ENCODE measurements around the gene IGFN1.

IGFN1 gene

DNA sequence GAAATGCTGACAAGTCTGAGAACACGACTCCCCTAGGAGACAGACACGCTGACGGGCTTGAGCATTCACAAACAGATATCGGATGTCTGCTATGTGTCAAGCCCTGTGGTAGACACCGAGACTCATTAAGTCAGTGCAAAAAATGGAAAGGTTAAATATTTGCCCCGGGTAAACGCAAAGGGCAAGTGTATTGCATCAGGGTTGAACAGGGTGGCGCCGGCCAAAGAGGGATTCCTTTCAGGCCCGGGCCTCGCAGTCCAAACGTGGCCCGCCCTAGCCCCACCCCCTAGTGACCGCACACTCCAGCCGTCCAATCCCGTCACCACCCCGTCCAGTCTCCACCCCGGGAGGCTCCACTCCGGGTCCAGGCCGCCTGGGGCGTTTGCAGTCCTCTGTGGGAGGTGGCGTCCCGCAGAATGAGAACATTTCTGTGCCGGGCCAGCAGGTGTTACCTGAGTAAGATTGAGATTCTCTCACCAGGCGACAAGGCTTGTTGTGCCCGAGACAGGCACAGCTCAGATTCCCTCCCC lies 20.0 kb upstream of the IGFN1 start:
- Histone ChIP-seq H3K27me3 (ENCODE audit: insufficient read depth, low read length) (peaks cover 7% of the 10 kb centered on the region), H2AFZ (ENCODE audit: low read depth, low read length) (peak overlapping the region; percentile 85), H3K36me3 (ENCODE audit: insufficient read depth, low read length) (no peaks in the 10 kb centered on the region), H3K9me3 (ENCODE audit: low read length) (no peaks in the 10 kb centered on the region), H3K4me1 (ENCODE audit: insufficient read depth, low read length) (peaks cover 17% of the 10 kb centered on the region), H3K4me3 (ENCODE audit: low read length) (peak overlapping the region; percentile 57)

DNA sequence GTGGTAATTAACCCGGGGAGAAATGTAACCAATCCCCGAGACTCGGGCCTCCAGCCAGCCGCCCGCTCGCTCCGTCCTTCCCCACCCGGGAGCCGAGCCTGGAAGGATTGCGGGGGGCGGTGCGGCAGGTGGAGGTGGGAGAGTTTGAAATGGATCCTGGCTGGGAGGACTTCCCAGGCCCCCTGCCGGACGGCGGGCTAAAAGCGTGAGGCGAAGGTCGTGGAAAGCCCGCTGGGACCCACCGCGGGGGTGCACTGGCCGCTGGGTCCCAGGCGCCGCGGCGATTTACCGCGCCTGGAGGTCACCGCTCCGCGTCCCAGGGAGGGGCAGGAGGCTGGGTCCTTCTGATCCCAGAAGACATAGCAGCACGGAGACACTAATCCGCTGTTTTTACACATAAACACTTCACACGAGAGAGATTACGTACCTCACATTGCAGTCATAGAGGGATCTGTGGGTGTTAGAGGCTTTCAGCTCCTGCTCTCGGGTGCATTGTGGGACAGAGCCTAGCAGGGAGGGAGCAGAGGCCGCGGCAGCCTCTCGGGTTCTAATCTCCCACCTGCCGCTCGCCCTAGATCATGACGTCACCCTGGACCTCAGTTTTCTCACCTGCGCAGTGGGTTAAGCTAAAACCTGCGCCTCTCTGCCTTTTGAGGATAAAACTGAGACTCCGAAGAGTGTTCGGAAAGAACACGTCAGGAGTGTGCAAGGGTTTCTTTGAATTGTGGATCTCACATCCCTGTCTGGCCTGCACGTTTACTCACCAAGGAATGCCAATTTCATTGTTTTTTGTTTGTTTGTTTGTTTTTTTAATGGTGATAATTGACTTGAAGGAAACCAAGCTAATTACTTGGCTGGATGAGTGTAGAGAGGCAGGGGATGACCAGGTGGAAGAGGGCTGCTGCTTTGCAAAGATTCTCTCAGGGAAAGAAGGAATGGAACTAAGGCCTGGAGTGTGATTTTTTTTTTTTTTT lies 19.3 kb upstream of the IGFN1 start:
- Histone ChIP-seq H3K27me3 (ENCODE audit: insufficient read depth, low read length) (peaks cover 12% of the 10 kb centered on the region), H3K4me1 (ENCODE audit: insufficient read depth, low read length) (peaks cover 17% of the 10 kb centered on the region), H3K9me3 (ENCODE audit: low read length) (no peaks in the 10 kb centered on the region), H3K4me3 (ENCODE audit: low read length) (peak overlapping the region; percentile 57), H2AFZ (ENCODE audit: low read depth, low read length) (peak overlapping the region; percentile 85), H3K36me3 (ENCODE audit: insufficient read depth, low read length) (no peaks in the 10 kb centered on the region)

DNA sequence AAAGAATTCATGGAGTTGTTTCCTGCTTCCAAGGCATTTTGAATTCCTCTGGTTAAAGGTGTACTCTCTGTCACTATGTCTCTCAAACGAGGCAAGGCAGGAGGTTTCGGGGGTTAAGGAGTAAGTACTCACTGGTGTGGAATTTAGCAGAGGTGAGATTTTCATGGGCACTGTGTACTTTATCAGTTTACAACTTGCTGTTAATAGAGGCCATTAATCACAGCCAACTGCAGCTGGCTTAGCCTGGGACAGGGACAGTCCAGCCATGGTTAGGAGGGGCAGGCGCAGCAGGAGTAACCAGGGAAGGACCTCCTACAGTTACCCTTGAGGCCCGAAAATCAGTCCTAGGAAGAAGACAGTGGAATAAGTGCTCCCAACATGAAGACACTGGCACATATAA lies 18.3 kb upstream of the IGFN1 start:
- no peaks in the 10 kb centered on the region for H3K36me3 ChIP-seq (ENCODE audit: insufficient read depth, low read length)
- H3K9me3 ChIP-seq (ENCODE audit: low read length) = no peaks in the 10 kb centered on the region
- peaks cover 12% of the 10 kb centered on the region for H3K27me3 ChIP-seq (ENCODE audit: insufficient read depth, low read length)
- H3K4me3 ChIP-seq (ENCODE audit: low read length) = no peak overlapping the region
- no peak overlapping the region for H2AFZ ChIP-seq (ENCODE audit: low read depth, low read length)
- H3K4me1 ChIP-seq (ENCODE audit: insufficient read depth, low read length) = peaks cover 13% of the 10 kb centered on the region

DNA sequence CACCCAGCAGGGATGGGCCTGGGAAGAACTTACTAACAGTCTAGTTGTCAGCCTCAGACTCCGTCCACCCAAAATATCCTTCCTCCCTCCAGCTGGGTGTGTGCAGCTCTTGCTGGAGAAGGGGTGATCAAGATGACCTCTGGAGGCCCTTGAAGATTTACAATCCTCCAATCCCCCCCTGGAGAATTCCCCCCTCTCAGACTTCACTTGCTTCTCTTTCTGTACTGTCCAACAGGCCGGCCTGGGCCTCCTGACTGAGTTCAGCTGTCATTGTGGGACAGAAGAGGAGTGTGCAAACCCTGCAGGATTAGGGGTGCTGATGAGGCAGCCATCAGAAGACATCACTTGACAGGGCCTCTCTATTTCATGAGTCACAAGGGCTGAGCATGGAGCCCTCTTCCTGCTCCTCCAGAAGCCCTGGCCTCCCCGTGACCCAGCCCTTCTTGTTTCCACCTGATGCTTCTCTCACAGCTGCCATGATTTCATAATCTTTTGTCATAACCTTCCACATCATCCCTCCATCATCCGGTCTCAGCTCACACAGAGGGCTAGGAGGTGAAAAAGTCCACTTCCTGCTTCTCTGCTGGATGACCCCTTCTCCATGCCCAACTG lies 17.5 kb upstream of the IGFN1 start:
- no peak overlapping the region for H3K4me3 ChIP-seq (ENCODE audit: low read length)
- peaks cover 12% of the 10 kb centered on the region for H3K27me3 ChIP-seq (ENCODE audit: insufficient read depth, low read length)
- peaks cover 13% of the 10 kb centered on the region for H3K4me1 ChIP-seq (ENCODE audit: insufficient read depth, low read length)
- no peaks in the 10 kb centered on the region for H3K9me3 ChIP-seq (ENCODE audit: low read length)
- no peaks in the 10 kb centered on the region for H3K36me3 ChIP-seq (ENCODE audit: insufficient read depth, low read length)
- H2AFZ ChIP-seq (ENCODE audit: low read depth, low read length) = no peak overlapping the region

DNA sequence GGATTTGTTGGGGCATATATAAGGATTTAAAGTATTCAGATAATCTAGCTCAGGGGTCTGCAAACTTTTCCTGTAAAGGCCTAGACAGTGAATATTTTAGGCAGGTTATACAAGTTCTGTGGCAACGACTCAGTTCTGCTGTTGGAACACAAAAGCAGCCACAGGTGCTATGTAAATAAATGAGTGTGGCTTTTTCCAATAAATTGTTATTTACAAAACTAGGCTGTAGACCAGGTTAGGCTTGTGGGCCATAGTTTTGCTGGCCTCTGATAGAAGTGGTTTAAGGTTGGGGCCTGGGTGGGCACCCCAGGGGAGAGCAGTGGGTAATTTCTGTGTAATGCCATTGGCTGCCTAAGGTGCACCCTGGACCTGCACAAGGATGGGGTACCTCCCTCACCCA lies 16.9 kb upstream of the IGFN1 start:
- no peak overlapping the region for H3K4me3 ChIP-seq (ENCODE audit: low read length)
- no peaks in the 10 kb centered on the region for H3K36me3 ChIP-seq (ENCODE audit: insufficient read depth, low read length)
- no peak overlapping the region for H2AFZ ChIP-seq (ENCODE audit: low read depth, low read length)
- H3K9me3 ChIP-seq (ENCODE audit: low read length) = no peaks in the 10 kb centered on the region
- H3K4me1 ChIP-seq (ENCODE audit: insufficient read depth, low read length) = peaks cover 13% of the 10 kb centered on the region
- H3K27me3 ChIP-seq (ENCODE audit: insufficient read depth, low read length) = peaks cover 12% of the 10 kb centered on the region

DNA sequence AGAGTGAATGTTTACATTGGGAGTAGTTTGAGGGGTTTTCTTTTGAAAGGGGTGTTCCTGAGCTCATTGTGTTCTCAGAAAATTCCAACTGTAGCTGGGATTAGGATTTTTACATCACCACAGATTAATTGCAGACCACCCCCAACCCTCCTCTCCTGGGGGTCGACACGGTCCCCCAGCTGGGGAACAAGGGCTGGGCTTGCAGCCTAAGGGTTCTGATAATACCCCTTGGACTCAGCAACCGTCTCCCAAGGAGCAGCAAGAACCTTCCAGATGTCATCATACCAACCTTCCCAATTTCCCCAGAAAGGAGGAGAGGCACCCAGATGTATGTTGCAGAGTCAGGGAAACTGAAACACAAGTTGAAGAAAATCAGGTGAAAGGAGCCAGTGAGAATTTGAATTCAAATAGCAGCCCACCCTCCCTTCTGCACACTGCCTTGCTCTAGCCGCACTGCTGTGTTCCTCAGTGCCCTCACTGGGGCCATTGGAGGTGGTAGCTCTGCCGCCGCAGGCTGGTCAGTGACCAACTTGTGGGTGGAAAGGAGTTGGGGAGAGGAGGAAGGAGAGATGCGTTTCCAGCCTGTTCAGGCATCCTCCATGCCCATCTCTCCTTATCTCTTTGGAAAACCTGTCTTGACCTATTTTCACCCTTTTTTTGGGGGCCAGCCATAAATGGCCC lies 14.7 kb upstream of the IGFN1 start:
- H3K36me3 ChIP-seq (ENCODE audit: insufficient read depth, low read length) = no peaks in the 10 kb centered on the region
- H3K9me3 ChIP-seq (ENCODE audit: low read length) = peaks cover 3% of the 10 kb centered on the region
- peaks cover 6% of the 10 kb centered on the region for H3K4me1 ChIP-seq (ENCODE audit: insufficient read depth, low read length)
- no peak overlapping the region for H2AFZ ChIP-seq (ENCODE audit: low read depth, low read length)
- no peak overlapping the region for H3K4me3 ChIP-seq (ENCODE audit: low read length)
- H3K27me3 ChIP-seq (ENCODE audit: insufficient read depth, low read length) = peaks cover 20% of the 10 kb centered on the region

DNA sequence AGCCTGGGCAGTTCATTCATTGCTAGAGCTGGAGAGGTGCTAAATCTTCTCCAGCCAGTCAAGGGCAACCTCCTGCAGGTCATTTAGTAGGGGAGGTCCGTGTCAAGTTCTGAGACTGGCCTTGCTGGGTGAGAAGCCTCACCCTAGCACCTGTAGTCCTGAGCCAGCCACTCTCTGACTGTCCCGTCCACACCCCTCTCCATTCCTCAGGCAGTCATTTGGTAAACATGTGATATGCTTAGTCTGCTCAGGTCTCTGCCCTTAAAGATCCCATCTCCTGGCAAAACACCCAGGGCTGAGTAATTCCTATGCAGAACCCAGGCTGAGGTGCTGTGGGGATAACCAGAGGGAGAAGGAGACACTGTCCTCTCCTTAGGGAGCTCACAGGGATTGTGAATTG lies 13.7 kb upstream of the IGFN1 start:
- Histone ChIP-seq H3K4me3 (ENCODE audit: low read length) (no peak overlapping the region), H3K36me3 (ENCODE audit: insufficient read depth, low read length) (no peaks in the 10 kb centered on the region), H2AFZ (ENCODE audit: low read depth, low read length) (no peak overlapping the region), H3K9me3 (ENCODE audit: low read length) (peaks cover 3% of the 10 kb centered on the region), H3K4me1 (ENCODE audit: insufficient read depth, low read length) (no peaks in the 10 kb centered on the region), H3K27me3 (ENCODE audit: insufficient read depth, low read length) (peaks cover 24% of the 10 kb centered on the region)

DNA sequence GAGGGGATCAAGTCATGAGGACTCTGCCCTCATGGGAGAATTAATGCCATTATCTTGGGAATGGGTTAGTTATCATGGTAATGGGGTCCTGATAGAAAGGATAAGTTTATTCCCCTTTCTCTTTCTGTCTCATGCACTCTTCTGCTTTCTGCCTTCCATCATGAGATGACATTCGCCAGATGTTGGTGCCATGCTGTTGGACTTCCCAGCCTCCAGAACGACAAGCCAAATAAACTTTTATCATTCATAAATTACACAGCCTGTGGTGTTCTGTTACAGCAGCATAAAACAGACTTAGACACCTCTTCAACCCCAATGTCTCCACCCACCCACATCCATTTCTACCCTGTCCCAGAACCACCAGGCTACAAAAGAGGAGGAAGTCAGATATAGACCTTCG lies 11.9 kb upstream of the IGFN1 start:
- no peak overlapping the region for H3K4me3 ChIP-seq (ENCODE audit: low read length)
- no peaks in the 10 kb centered on the region for H3K4me1 ChIP-seq (ENCODE audit: insufficient read depth, low read length)
- H3K36me3 ChIP-seq (ENCODE audit: insufficient read depth, low read length) = no peaks in the 10 kb centered on the region
- H3K27me3 ChIP-seq (ENCODE audit: insufficient read depth, low read length) = peaks cover 33% of the 10 kb centered on the region
- H3K9me3 ChIP-seq (ENCODE audit: low read length) = peaks cover 3% of the 10 kb centered on the region
- no peak overlapping the region for H2AFZ ChIP-seq (ENCODE audit: low read depth, low read length)

DNA sequence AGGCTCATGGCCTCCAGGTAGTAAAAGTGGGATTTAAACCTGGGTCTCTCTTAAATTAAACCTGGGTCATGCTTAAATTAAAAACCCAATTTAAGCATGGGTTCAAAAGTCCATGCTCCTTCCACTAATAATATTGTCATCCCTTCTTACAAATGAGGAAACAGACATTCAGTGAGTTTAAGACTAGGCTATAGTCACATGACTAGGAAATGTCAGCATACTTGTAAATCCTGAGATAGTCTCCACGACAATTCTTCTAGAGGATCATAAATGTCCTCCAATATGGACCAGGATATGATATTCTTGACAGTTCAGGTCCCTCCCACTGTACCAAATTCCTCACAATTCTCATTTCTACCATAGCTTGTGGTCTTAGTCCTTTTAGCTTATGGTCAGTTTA lies 10.5 kb upstream of the IGFN1 start:
- Histone ChIP-seq H3K36me3 (ENCODE audit: insufficient read depth, low read length) (no peaks in the 10 kb centered on the region), H3K4me3 (ENCODE audit: low read length) (no peak overlapping the region), H3K9me3 (ENCODE audit: low read length) (peaks cover 3% of the 10 kb centered on the region), H2AFZ (ENCODE audit: low read depth, low read length) (no peak overlapping the region), H3K27me3 (ENCODE audit: insufficient read depth, low read length) (peaks cover 37% of the 10 kb centered on the region), H3K4me1 (ENCODE audit: insufficient read depth, low read length) (no peaks in the 10 kb centered on the region)

DNA sequence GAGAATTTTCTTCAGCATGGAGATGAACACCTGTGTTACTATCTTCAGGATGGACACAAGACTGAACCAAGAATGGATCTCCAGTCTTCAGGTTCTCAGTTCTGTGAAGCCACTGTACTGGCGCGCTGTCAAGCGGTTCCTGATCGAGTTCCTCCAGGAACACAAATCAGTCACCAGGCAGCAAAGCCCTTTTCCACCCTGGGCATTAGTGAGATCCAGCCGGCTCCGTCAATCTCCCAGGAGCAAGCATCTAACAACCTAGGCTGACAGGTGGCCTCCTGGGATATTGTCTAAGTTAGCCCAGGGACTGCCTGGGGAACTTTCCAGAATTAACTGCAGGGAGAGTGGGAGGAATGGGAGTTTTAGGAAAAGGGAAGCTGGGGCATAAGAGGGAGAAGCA lies 9.7 kb upstream of the IGFN1 start:
- H3K27me3 ChIP-seq (ENCODE audit: insufficient read depth, low read length) = peaks cover 35% of the 10 kb centered on the region

DNA sequence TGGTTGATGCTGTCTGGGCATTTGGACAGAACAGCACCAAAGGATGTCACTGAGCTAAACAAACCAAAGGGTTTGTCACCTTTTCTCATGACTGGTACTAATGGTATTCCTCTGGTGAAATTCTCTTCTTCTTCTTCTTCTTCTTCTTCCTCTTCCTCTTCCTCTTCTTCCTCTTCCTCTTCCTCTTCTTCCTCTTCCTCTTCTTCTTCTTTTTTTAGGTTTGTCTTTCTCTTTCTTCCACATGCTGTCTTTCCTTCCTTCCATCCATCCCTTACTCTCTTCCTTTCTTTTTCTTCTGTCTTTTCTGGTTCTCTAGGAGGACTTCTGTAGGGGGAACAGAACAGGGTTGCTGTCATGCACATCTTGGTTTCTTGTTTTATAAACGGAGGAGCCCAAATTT lies 9.3 kb upstream of the IGFN1 start:
- Histone ChIP-seq H3K27me3 (ENCODE audit: insufficient read depth, low read length) (peaks cover 33% of the 10 kb centered on the region), H2AFZ (ENCODE audit: low read depth, low read length) (no peak overlapping the region), H3K36me3 (ENCODE audit: insufficient read depth, low read length) (no peaks in the 10 kb centered on the region), H3K4me1 (ENCODE audit: insufficient read depth, low read length) (no peaks in the 10 kb centered on the region), H3K9me3 (ENCODE audit: low read length) (peaks cover 3% of the 10 kb centered on the region), H3K4me3 (ENCODE audit: low read length) (no peak overlapping the region)

More for the DNA sequence above, 9.7 kb upstream of the IGFN1 start:
- Histone ChIP-seq H3K4me1 (ENCODE audit: insufficient read depth, low read length) (no peaks in the 10 kb centered on the region), H3K36me3 (ENCODE audit: insufficient read depth, low read length) (no peaks in the 10 kb centered on the region), H3K4me3 (ENCODE audit: low read length) (no peak overlapping the region), H3K9me3 (ENCODE audit: low read length) (peaks cover 3% of the 10 kb centered on the region), H2AFZ (ENCODE audit: low read depth, low read length) (no peak overlapping the region)

DNA sequence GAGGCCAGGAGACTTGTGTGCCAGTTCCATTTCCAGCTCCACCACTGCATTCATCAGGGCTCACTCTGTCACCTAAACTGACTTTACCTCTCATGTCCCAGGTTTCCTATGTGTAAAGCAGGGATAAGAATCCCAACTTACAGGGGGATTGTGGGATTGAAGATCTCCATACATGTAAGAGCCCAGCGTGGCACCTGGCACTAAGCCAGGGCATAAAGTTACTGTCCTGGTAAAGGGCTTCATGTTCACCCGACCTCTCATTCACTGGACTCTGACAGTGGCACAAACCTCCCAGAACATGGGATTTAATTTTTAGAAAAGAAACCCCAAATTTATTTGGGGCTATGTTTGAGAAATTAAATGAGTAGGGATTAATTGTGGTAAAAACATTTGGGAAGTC lies 8.9 kb upstream of the IGFN1 start:
- peaks cover 37% of the 10 kb centered on the region for H3K27me3 ChIP-seq (ENCODE audit: insufficient read depth, low read length)
- H3K4me1 ChIP-seq (ENCODE audit: insufficient read depth, low read length) = no peaks in the 10 kb centered on the region
- no peak overlapping the region for H3K4me3 ChIP-seq (ENCODE audit: low read length)
- H3K36me3 ChIP-seq (ENCODE audit: insufficient read depth, low read length) = no peaks in the 10 kb centered on the region
- no peak overlapping the region for H2AFZ ChIP-seq (ENCODE audit: low read depth, low read length)
- peaks cover 3% of the 10 kb centered on the region for H3K9me3 ChIP-seq (ENCODE audit: low read length)

DNA sequence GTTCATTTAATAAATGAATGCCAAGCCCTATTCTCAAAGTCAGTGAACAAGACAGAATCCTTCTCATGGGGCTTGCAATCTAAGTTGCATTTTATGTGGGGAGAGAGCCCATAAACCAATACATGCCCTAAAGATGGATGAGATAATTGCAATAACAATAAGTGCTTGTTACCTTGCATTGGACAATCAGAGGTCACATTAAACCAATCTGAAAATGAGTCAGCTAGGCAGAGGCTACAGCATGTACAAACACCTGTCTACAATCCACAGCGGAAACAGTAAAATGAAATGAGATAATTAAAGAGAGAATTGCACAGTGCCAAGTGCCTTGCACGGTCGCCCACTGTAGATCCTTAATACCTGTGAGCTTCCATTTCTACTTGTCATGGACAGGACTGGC lies 7.4 kb upstream of the IGFN1 start:
- no peak overlapping the region for H3K4me3 ChIP-seq (ENCODE audit: low read length)
- peaks cover 3% of the 10 kb centered on the region for H3K9me3 ChIP-seq (ENCODE audit: low read length)
- no peaks in the 10 kb centered on the region for H3K36me3 ChIP-seq (ENCODE audit: insufficient read depth, low read length)
- H2AFZ ChIP-seq (ENCODE audit: low read depth, low read length) = no peak overlapping the region
- H3K4me1 ChIP-seq (ENCODE audit: insufficient read depth, low read length) = no peaks in the 10 kb centered on the region
- peaks cover 44% of the 10 kb centered on the region for H3K27me3 ChIP-seq (ENCODE audit: insufficient read depth, low read length)
